ENCODE data around the gene HK3. TPM values are rescaled to one million over a fixed set of nuclear protein-coding genes. Genes with fewer than 3 reads are reported as not detected.

Gene HK3
- total and polyA plus RNA-seq, 2 experiments from 2014 or later, result not detected

DNA sequence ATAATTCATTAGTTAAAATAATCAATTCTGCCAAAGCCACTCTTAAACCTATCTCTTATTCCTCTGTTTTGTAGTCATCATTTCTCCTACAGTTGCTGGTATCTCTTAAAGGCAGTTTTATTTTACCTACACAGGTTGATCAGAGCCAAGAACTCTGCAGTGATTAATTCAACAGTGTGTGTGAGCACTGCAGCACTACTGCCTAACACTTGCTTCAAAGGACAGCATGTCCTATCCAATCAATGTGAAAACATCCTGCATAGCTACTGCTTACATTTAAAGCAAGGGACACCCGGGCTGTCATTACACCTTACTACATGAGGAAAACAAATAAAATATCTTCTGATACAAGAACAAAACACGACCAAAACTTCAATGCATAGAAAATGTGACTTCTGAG is 45.1 kb upstream of the HK3 start (continued):
- TF ChIP-seq, protein P1, sequence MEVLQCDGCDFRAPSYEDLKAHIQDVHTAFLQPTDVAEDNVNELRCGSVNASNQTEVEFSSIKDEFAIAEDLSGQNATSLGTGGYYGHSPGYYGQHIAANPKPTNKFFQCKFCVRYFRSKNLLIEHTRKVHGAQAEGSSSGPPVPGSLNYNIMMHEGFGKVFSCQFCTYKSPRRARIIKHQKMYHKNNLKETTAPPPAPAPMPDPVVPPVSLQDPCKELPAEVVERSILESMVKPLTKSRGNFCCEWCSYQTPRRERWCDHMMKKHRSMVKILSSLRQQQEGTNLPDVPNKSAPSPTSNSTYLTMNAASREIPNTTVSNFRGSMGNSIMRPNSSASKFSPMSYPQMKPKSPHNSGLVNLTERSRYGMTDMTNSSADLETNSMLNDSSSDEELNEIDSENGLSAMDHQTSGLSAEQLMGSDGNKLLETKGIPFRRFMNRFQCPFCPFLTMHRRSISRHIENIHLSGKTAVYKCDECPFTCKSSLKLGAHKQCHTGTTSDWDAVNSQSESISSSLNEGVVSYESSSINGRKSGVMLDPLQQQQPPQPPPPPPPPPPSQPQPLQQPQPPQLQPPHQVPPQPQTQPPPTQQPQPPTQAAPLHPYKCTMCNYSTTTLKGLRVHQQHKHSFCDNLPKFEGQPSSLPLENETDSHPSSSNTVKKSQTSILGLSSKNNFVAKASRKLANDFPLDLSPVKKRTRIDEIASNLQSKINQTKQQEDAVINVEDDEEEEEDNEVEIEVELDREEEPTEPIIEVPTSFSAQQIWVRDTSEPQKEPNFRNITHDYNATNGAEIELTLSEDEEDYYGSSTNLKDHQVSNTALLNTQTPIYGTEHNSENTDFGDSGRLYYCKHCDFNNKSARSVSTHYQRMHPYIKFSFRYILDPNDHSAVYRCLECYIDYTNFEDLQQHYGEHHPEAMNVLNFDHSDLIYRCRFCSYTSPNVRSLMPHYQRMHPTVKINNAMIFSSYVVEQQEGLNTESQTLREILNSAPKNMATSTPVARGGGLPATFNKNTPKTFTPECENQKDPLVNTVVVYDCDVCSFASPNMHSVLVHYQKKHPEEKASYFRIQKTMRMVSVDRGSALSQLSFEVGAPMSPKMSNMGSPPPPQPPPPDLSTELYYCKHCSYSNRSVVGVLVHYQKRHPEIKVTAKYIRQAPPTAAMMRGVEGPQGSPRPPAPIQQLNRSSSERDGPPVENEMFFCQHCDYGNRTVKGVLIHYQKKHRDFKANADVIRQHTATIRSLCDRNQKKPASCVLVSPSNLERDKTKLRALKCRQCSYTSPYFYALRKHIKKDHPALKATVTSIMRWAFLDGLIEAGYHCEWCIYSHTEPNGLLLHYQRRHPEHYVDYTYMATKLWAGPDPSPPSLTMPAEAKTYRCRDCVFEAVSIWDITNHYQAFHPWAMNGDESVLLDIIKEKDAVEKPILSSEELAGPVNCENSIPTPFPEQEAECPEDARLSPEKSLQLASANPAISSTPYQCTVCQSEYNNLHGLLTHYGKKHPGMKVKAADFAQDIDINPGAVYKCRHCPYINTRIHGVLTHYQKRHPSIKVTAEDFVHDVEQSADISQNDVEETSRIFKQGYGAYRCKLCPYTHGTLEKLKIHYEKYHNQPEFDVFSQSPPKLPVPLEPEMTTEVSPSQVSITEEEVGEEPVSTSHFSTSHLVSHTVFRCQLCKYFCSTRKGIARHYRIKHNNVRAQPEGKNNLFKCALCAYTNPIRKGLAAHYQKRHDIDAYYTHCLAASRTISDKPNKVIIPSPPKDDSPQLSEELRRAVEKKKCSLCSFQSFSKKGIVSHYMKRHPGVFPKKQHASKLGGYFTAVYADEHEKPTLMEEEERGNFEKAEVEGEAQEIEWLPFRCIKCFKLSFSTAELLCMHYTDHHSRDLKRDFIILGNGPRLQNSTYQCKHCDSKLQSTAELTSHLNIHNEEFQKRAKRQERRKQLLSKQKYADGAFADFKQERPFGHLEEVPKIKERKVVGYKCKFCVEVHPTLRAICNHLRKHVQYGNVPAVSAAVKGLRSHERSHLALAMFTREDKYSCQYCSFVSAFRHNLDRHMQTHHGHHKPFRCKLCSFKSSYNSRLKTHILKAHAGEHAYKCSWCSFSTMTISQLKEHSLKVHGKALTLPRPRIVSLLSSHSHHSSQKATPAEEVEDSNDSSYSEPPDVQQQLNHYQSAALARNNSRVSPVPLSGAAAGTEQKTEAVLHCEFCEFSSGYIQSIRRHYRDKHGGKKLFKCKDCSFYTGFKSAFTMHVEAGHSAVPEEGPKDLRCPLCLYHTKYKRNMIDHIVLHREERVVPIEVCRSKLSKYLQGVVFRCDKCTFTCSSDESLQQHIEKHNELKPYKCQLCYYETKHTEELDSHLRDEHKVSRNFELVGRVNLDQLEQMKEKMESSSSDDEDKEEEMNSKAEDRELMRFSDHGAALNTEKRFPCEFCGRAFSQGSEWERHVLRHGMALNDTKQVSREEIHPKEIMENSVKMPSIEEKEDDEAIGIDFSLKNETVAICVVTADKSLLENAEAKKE (CRISPR knock-in tag; IDR thresholded peaks at IDR 0.05), result no peak
- no peak for TF ChIP-seq ZNF331 (CRISPR knock-in tag; IDR thresholded peaks at IDR 0.05; ENCODE audit: low read depth)
- TF ChIP-seq, protein P2, sequence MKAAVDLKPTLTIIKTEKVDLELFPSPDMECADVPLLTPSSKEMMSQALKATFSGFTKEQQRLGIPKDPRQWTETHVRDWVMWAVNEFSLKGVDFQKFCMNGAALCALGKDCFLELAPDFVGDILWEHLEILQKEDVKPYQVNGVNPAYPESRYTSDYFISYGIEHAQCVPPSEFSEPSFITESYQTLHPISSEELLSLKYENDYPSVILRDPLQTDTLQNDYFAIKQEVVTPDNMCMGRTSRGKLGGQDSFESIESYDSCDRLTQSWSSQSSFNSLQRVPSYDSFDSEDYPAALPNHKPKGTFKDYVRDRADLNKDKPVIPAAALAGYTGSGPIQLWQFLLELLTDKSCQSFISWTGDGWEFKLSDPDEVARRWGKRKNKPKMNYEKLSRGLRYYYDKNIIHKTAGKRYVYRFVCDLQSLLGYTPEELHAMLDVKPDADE (IDR thresholded peaks at IDR 0.05), result no peak

DNA sequence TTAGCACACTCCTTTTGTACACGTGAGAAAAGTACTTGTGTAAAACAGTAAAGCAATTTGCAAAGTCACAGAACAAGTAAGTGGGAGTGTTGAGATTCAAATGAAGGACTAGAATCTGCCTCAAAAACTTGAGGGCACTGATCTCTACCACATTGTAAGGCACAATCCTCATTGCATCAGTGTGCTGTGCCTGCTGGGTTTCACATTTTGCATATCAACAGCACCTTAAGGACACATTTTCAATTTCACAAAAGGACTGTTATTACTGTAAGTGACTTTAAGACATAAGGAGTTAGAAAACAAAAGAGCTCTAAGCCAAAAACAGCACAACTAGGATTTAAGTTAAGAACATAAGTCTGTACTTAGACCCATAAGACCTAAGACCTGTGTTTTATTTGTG is 44.7 kb upstream of the HK3 start:
- no peaks in the 10 kb centered on the region for H3K27me3 ChIP-seq (ENCODE audit: insufficient read depth)
- H3K4me3 ChIP-seq, result peak overlapping the region; percentile 14
- no peak overlapping the region for H2AFZ ChIP-seq
- peak overlapping the region; percentile 43 for H3K27ac ChIP-seq (ENCODE audit: low read depth)
- no peaks in the 10 kb centered on the region; the same call in 1 of the 2 replicates for H3K79me2 ChIP-seq (replicated peaks; ENCODE audit: insufficient read depth)
- no peaks in the 10 kb centered on the region; the same call in 1 of the 2 replicates for H3K36me3 ChIP-seq (ENCODE audit: insufficient read depth)
- Mint-ChIP-seq H3K27ac (peak overlapping the region; percentile 93), H3K27me3 (ENCODE audit: insufficient read depth, low read depth, poor library complexity) (no peaks in the 10 kb centered on the region), H3K9me3 (no peaks in the 10 kb centered on the region), H3K4me3 (peak overlapping the region; percentile 51), H3K36me3 (ENCODE audit: low read depth) (peaks cover 46% of the 10 kb centered on the region), H3K4me1 (peaks cover 55% of the 10 kb centered on the region)
- H3K4me2 ChIP-seq, result peak overlapping the region; percentile 63
- H3F3A ChIP-seq (replicated peaks; ENCODE audit: low read depth), result peaks cover 22% of the 10 kb centered on the region; the same call in 1 of the 2 replicates
- peak; percentile 95 for ATAC-seq
- peaks cover 43% of the 10 kb centered on the region for H3K4me1 ChIP-seq (ENCODE audit: insufficient read depth)
- no peaks in the 10 kb centered on the region for H3K9me2 ChIP-seq (ENCODE audit: insufficient read depth)
- H4K20me1 ChIP-seq (replicated peaks; ENCODE audit: insufficient read depth), result 0 out of 2 replicates have a peak, but pooled peaks cover 6% of the 10 kb centered on the region
- peak; percentile 51 for DNase-seq (ENCODE audit: low spot score)
- TF ChIP-seq CREB1 (CRISPR knock-in tag; IDR thresholded peaks at IDR 0.05; ENCODE audit: low read depth) (0 out of 2 replicates have a peak, but pooled peaks have one; percentile 36), JUNB (IDR thresholded peaks at IDR 0.05; ENCODE audit: unreplicated experiment) (no peak), EZH2 (IDR thresholded peaks at IDR 0.05; ENCODE audit: low read depth, unreplicated experiment) (no peak), ZNF331 (CRISPR knock-in tag; IDR thresholded peaks at IDR 0.05; ENCODE audit: low read depth) (no peak), NANOG (IDR thresholded peaks at IDR 0.05; ENCODE audit: borderline replicate concordance) (peak; percentile 94), POLR2AphosphoS5 (IDR thresholded peaks at IDR 0.05; ENCODE audit: low read depth) (no peak), ZNF114 (CRISPR knock-in tag; IDR thresholded peaks at IDR 0.05) (no peak), EZH2phosphoT487 (IDR thresholded peaks at IDR 0.05; ENCODE audit: unreplicated experiment) (no peak), STAT1 (IDR thresholded peaks at IDR 0.05; ENCODE audit: unreplicated experiment) (no peak)
- TF ChIP-seq, protein P3, sequence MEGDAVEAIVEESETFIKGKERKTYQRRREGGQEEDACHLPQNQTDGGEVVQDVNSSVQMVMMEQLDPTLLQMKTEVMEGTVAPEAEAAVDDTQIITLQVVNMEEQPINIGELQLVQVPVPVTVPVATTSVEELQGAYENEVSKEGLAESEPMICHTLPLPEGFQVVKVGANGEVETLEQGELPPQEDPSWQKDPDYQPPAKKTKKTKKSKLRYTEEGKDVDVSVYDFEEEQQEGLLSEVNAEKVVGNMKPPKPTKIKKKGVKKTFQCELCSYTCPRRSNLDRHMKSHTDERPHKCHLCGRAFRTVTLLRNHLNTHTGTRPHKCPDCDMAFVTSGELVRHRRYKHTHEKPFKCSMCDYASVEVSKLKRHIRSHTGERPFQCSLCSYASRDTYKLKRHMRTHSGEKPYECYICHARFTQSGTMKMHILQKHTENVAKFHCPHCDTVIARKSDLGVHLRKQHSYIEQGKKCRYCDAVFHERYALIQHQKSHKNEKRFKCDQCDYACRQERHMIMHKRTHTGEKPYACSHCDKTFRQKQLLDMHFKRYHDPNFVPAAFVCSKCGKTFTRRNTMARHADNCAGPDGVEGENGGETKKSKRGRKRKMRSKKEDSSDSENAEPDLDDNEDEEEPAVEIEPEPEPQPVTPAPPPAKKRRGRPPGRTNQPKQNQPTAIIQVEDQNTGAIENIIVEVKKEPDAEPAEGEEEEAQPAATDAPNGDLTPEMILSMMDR (conservative IDR thresholded peaks at IDR 0.05; ENCODE audit: low read depth in 2 of 2), result no peak
- TF ChIP-seq, protein P4, sequence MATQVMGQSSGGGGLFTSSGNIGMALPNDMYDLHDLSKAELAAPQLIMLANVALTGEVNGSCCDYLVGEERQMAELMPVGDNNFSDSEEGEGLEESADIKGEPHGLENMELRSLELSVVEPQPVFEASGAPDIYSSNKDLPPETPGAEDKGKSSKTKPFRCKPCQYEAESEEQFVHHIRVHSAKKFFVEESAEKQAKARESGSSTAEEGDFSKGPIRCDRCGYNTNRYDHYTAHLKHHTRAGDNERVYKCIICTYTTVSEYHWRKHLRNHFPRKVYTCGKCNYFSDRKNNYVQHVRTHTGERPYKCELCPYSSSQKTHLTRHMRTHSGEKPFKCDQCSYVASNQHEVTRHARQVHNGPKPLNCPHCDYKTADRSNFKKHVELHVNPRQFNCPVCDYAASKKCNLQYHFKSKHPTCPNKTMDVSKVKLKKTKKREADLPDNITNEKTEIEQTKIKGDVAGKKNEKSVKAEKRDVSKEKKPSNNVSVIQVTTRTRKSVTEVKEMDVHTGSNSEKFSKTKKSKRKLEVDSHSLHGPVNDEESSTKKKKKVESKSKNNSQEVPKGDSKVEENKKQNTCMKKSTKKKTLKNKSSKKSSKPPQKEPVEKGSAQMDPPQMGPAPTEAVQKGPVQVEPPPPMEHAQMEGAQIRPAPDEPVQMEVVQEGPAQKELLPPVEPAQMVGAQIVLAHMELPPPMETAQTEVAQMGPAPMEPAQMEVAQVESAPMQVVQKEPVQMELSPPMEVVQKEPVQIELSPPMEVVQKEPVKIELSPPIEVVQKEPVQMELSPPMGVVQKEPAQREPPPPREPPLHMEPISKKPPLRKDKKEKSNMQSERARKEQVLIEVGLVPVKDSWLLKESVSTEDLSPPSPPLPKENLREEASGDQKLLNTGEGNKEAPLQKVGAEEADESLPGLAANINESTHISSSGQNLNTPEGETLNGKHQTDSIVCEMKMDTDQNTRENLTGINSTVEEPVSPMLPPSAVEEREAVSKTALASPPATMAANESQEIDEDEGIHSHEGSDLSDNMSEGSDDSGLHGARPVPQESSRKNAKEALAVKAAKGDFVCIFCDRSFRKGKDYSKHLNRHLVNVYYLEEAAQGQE (IDR thresholded peaks at IDR 0.05; ENCODE audit: unreplicated experiment), result no peak
